Inflammatory macrophage treated with lipopolysaccharide for 1 hour (primary cell): Measurements from ENCODE around the gene PCBP3.
A peak's percentile ranks its signal among the peaks of the same experiment; 100 is the strongest.
"Not testable (repeated sequence)": the region's sequence is repeated elsewhere in the genome, so short reads cannot be mapped to it uniquely, and the experiment has no call there.

Source experiments
- DNase-seq, 2 donors: peaks; one replicate each; pipeline ENCODE4 v3.0.0-alpha.2; 2020 to 2022

The PCBP3 gene

DNA sequence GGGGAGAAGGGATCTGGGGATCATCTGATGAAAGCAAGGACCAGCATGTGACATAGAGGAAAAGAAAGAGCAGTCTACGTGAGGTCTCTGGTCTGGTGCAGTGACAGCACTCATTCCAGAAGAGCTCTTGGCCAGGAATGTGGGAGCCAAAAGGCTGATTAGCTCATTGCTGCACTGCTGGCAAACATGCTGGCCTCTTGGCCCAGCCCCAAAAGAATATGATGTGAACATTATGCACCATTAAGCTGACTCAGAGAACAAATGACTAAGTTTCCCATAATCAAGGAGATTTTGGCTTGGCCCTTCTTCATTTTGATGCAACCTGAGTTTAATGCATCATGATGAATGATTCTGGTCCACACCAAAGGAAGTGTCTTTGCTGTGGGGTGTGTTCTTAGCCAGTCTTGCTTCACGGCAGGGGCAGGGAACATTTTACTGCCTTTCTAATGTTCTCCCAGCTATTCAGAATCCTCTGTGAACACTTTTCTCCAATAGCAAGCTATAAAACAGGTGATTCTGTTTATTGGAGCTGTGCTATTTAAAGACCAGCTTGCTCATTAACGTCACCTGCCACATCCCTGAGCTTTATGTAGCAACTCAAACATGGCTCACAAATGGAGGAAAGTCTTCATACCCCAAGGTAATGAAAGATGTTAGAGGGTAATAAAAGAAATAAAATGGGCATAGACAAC, 55.1 kb downstream of the PCBP3 start:
- no peak for DNase-seq

GRCh38 chr21:45699251-45699942, 55.9 kb downstream of the PCBP3 start:
- DNase-seq, result peak in 1 of 2 donors; percentile 9

DNA sequence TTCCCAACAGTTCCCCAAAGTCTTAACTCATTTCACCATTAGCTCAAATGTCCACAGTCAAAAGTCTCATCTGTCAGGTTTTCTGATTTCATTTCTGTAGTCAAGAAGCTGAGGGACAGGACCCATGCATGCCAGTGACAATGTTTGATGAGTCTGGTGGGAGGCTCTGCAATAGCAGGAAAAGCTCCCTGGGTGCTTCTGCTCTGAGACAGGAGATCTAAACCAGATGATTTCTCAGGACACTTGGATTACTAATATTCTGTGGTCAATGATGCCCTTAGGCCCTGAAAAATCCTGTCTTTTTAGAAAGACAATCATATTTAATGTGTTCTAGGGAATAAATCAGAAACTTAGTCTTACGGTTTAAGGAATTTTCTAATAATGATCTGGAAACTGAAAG, 56.4 kb downstream of the PCBP3 start:
- no peak for DNase-seq

DNA sequence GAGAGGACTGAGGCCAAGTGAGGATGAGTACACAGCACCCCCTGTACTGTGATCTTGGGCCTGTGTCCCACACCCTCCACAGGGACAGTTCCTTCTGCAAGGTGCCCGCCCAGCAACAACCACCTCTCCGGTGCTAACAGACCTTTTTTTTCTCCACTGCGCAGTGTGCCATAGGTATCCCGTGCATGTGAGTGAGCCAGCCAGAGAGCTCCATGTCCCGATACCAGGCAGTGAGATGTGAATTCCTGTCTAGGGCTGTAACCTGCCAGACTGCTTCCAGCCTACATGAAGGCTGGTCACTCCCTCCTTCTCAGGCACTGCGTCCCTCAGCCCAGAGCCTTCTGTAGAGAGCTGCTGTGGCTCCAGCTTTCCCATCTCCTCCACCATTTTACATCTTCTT, 56.9 kb downstream of the PCBP3 start:
- no peak for DNase-seq

- no peak for DNase-seq
Measured at GRCh38 chr21:45704311-45705108, 61.0 kb downstream of the PCBP3 start.

DNA sequence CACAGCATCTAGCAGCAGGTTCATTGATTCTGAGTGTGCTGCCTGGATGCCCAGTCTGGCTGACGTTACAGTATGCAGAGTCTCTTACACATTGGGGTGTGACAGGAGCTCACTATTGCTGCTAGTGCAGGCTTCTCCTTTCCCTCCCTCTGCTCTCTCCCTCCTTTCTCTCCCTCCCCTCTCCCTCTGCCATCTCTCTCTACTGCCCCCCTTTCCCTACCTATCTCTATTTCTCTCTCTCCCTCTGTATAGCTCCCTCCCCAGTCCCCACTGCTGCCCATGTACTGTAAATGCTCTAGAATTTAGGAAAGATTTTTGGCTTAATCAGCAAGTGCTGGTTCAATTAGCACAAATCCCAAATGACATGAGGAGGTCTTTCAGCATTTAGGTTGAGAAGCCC, 62.8 kb downstream of the PCBP3 start:
- no peak for DNase-seq

DNA sequence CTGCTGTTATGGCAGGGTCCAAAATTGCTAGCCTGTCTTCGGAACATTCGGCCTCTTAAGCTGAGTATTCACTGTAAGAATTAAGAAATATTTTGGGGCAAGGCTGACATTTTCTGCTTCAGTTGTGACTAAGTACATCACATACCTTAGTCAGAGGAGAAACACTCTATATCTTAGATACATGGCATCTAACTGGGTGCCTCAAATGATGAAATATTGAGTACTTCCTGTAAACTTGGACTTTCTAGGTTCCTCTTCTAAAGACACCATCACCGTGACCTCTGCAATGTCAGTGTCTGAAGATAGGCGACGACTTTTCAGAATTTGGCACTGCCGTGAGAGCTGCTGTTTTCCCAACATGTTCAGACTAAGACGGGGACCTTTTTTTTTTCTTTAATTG, 65.6 kb downstream of the PCBP3 start:
- DNase-seq, result peak; percentile 62 to 76

GRCh38 chr21:45709696-45710268, 66.3 kb downstream of the PCBP3 start:
- no peak for DNase-seq

GRCh38 chr21:45710306-45710705, 66.8 kb downstream of the PCBP3 start:
- DNase-seq, result not testable (repeated sequence)

- DNase-seq, result no peak
Measured at GRCh38 chr21:45713613-45714012, 70.1 kb downstream of the PCBP3 start.

DNA sequence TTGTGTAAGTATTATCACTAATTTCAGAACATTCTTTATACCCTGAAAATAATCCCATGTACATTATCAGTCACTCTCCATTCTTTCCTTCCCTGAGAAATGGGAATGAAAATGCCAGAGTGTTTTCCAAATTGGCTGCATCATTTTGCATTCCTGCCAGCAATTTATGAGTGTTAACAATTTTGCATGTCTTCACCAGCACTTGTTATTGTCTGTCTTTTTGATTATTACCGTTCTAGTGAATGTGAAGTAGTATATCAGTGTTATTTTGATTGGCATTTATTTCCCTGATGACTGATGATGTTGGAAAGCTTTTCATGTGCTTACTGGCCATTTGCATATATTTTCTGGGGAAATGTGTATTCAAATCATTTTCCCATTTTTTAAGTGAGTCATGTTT, 71.9 kb downstream of the PCBP3 start:
- no peak for DNase-seq

DNA sequence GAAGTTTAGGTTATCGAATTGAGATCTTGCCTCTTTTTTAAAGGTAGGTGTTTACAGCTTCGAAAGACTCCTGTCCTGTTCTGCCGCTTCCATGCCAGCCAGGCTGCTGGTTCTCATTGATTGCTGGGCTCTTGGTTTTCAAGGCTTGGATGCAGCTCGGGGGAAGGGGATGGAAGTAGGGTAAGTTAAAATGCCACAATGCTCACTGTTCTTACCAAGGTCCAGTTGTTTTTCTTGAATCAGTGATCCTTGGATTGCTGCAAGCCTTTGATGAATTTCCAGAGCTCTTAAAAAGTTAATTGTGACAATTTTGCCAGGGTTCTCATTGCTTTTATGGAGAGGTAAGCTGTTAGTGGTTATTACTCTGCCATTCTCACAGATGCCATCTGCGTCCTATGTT, 74.9 kb downstream of the PCBP3 start:
- DNase-seq, result no peak

DNA sequence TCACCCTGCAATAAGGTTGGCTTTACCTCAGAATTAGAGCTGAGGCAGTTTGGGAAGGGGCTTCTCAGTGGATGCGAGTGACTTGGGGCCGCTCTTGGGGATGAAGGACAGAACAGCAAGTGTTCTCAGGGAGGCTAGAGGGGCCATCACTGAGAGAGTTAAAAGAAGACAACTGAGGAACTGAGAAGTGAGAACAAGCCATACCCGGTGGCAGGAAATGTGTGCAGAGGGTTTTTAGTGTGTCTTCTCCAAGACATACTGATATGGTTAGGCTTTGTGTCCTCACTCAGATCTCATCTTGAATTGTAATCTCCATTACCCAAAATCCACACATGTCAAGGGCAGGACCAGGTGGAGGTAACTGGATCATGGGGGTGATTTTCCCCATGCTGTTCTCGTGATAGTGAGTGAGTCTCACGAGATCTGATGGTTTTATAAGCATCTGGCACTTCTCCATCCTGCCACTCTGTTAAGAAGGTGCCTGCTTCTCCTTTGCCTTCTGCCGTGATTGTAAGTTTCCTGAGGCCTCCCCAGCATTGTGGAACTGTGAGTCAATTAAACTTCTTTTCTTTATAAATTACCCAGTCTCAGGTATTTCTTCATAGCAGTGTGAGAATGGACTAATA, 75.8 kb downstream of the PCBP3 start:
- DNase-seq, result no peak

GRCh38 chr21:45720204-45720603, 76.7 kb downstream of the PCBP3 start:
- not testable (repeated sequence) for DNase-seq

GRCh38 chr21:45721671-45722070, 78.1 kb downstream of the PCBP3 start:
- DNase-seq, result no peak

- no peak for DNase-seq
Measured at GRCh38 chr21:45723049-45723958, 79.8 kb downstream of the PCBP3 start.

GRCh38 chr21:45724345-45724961, 80.9 kb downstream of the PCBP3 start:
- DNase-seq, result no peak

DNA sequence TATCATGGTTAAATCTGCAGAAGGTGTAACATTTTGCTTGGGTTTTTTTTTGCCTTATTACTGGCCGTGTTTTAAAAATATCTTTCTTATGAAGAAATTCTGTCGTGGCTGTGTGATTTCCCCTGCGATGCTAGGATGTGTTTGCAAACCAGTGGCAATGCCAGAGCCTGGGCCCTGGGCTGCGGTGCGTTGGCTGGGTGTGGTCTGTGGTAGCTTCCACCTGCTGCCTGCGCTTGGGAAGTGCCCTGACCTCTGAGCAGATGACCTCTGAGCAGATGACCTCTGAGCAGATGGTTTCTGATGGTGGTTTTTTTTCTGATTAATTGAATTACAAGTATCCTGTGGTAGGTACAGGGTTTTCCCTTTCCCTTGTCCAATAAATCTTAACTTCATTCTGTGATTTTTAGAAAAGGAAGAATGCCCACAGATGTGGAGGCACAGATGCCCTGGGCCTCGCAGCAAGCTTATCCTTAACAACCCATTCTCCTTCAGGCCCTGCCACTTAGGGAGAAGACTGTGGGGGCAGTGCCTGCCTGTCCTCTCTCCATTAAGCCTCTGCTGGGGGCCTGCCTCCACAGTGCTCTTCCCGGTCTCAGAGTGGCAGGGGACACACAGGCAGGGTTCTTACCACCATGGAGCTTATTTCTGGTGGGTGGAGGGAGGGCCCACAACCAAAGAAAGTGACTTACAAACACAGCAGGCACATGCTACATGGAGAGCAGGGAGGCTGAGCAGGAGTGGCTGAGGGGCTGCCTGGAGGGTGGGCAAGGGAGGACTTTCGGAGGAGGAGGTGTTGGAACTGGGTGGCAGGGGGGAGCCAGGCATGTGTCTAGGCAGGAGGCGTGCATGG, 81.7 kb downstream of the PCBP3 start:
- DNase-seq, result no peak

GRCh38 chr21:45725844-45726200, 82.3 kb downstream of the PCBP3 start:
- no peak for DNase-seq

GRCh38 chr21:45726438-45726837, 82.9 kb downstream of the PCBP3 start:
- DNase-seq, result no peak

DNA sequence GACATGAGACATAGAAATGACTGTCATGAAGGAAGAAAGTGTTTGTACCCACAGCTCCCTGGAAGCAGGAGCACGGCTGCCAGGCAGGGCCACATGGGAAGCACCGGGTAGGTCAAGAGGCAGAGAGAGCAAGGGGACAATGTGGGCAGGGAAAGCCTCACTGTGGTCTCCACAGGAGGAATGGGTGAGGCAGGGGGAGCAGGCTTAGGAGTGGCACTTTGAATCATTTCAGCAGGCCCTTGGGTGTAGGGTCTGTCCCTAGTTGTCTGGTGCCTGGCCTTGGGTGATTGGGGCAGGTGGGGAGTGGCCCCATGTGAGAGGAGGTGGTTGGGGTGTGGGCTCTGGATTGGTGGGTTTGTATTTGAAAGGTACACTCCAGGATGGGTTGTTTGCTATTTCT, 83.9 kb downstream of the PCBP3 start:
- no peak for DNase-seq
